PC-9 (cell line): ENCODE data around the gene FBXO41. TPM values are rescaled to one million over a fixed set of nuclear protein-coding genes. Genes with fewer than 3 reads are reported as not detected.

ENCODE experiments used
- BruUV-seq: library from RNA; stranded (reverse); fragments of 400-500 nt; replicated peaks from 2 replicates; lab custom pipeline; 2021; lab: Mats Ljungman, UMichigan
- CTCF ChIA-PET: fragments of 300-600 bp; sonication (Branson Sonifier 250); formaldehyde crosslinking; loops from one replicate; lab custom pipeline; 2022; ENCODE audit warnings: antibody characterized with exemption; lab: Charles Lee
- POLR2A ChIA-PET: fragments of 300-600 bp; sonication (Branson Sonifier 250); formaldehyde crosslinking; loops from one replicate; lab custom pipeline; 2022; ENCODE audit warnings: antibody characterized with exemption; ENCODE audit not compliant: unreplicated experiment; lab: Charles Lee
- DNase-seq, 2 experiments: peaks; one replicate each; pipeline versions ENCODE4 v3.0.0 to v3.0.0-alpha.2; 2015 to 2022; ENCODE audit warnings: mixed read lengths in 1 of 2
- H2AFZ ChIP-seq: fragments of 200-600 bp; sonication (generic); 2 replicates; pipeline ENCODE4 v1.8.1; 2017; ENCODE audit warnings: antibody characterized with exemption
- H3F3A ChIP-seq: fragments of 200-600 bp; sonication (generic); 2 replicates; pipeline ENCODE4 v1.8.1; 2017; ENCODE audit warnings: antibody characterized with exemption, mild to moderate bottlenecking, low read depth; ENCODE audit not compliant: insufficient read depth
- H3K27ac ChIP-seq: fragments of 200-600 bp; sonication (generic); 2 replicates; pipeline ENCODE4 v1.6.1; 2016; ENCODE audit warnings: mixed run types
- H3K27me3 ChIP-seq: fragments of 200-600 bp; sonication (generic); 2 replicates; pipeline ENCODE4 v1.6.1; 2016; ENCODE audit warnings: low read depth, mixed run types; ENCODE audit not compliant: insufficient read depth
- H3K36me3 ChIP-seq: fragments of 200-600 bp; sonication (generic); 2 replicates; pipeline ENCODE4 v1.6.1; 2016; ENCODE audit warnings: low read depth, mixed run types
- H3K4me1 ChIP-seq: fragments of 200-600 bp; sonication (generic); replicated peaks from 2 replicates; pipeline ENCODE4 v1.6.1; 2016; ENCODE audit warnings: mixed run types; ENCODE audit not compliant: insufficient read depth
- H3K4me2 ChIP-seq: fragments of 200-600 bp; sonication (generic); 2 replicates; pipeline ENCODE4 v1.6.1; 2017; ENCODE audit warnings: mixed run types
- H3K4me3 ChIP-seq: fragments of 200-600 bp; sonication (generic); 2 replicates; pipeline ENCODE4 v1.6.1; 2016; ENCODE audit warnings: mixed run types
- H3K79me2 ChIP-seq: fragments of 200-600 bp; sonication (generic); 2 replicates; pipeline ENCODE4 v1.6.1; 2017; ENCODE audit warnings: low read depth, mixed run types
- H3K9me2 ChIP-seq: fragments of 200-600 bp; sonication (generic); 2 replicates; pipeline ENCODE4 v1.8.1; 2017; ENCODE audit warnings: mild to moderate bottlenecking; ENCODE audit not compliant: insufficient read depth
- H3K9me3 ChIP-seq: fragments of 200-600 bp; sonication (generic); 2 replicates; pipeline ENCODE4 v1.8.1; 2016; ENCODE audit warnings: low read depth; ENCODE audit not compliant: insufficient read depth
- H4K20me1 ChIP-seq: fragments of 200-600 bp; sonication (generic); 2 replicates; pipeline ENCODE4 v1.8.1; 2017; ENCODE audit not compliant: insufficient read depth
- CTCF ChIP-seq: fragments of 200-600 bp; sonication (generic); conservative IDR thresholded peaks from 2 replicates; pipeline ENCODE4 v1.6.1; 2017; ENCODE audit warnings: mixed run types, antibody characterized with exemption, mild to moderate bottlenecking, moderate library complexity
- EZH2 ChIP-seq: fragments of 200-600 bp; sonication (generic); IDR thresholded peaks from 2 replicates; pipeline ENCODE4 v1.8.0; 2017; ENCODE audit warnings: antibody characterized with exemption, low read depth
- intact Hi-C: fragments of 100-400 bp; cut with micrococcal nuclease; formaldehyde crosslinking; loops from one replicate; pipeline ENCODE4 v1.10.0; 2022; ENCODE audit not compliant: unreplicated experiment
- total RNA-seq: library from RNA; stranded (reverse); gene quantifications from 2 replicates; pipeline ENCODE4 v1.2.3, GENCODE V29; 2021

The FBXO41 gene
- total RNA-seq, 1 experiment from 2014 or later = 16.4 TPM

- no peaks in the 10 kb centered on the region for H3K36me3 ChIP-seq
- H3K4me1 ChIP-seq = peaks cover 10% of the 10 kb centered on the region; the same call in 1 of the 2 replicates
- intact Hi-C loops = loop anchor here (1.0 to 2.0 kb wide), 2 partner anchors 35 to 128 kb away; no protein-coding TSS in a partner anchor
- peaks cover 33% of the 10 kb centered on the region for H3K79me2 ChIP-seq
- H3K4me2 ChIP-seq = peak overlapping the region; percentile 63
- no peaks in the 10 kb centered on the region for H3K9me3 ChIP-seq
- H3K4me3 ChIP-seq = no peak overlapping the region
- ChIA-PET POLR2A (interaction anchor here (0.6 to 0.7 kb wide), 2 partner anchors 21 to 1987 kb away, joined by 6 read pairs; partner anchors contain the start of gene PRADC1), CTCF (interaction anchor here (0.7 to 1.9 kb wide), 6 partner anchors 20 to 446 kb away, joined by 3 to 17 read pairs (median 4); partner anchors contain the start of genes CCT7 and PRADC1)
- no peaks in the 10 kb centered on the region for H3K9me2 ChIP-seq
- H4K20me1 ChIP-seq = peaks cover 5% of the 10 kb centered on the region; the same call in 1 of the 2 replicates
- no peak overlapping the region for H2AFZ ChIP-seq
- no peak overlapping the region for H3K27ac ChIP-seq
- no peaks in the 10 kb centered on the region for H3K27me3 ChIP-seq
- TF ChIP-seq CTCF (peak; percentile 96), EZH2 (no peak)
- no TSS peak for BruUV-seq
- H3F3A ChIP-seq = peaks cover 10% of the 10 kb centered on the region
- peak; percentile 63 to 66 for DNase-seq
These were observed 71.7 kb downstream of the FBXO41 start for GRCh38 chr2:73212448-73213176.

- peak overlapping the region; percentile 63; the same call in 1 of the 2 replicates for H3K4me2 ChIP-seq
These were observed 72.2 kb downstream of the FBXO41 start for GRCh38 chr2:73212098-73212447.

More at GRCh38 chr2:73212098-73212447, 72.2 kb downstream of the FBXO41 start:
- Histone ChIP-seq H3K9me3 (no peaks in the 10 kb centered on the region), H3K27me3 (no peaks in the 10 kb centered on the region), H2AFZ (no peak overlapping the region), H3K27ac (no peak overlapping the region), H3F3A (peaks cover 10% of the 10 kb centered on the region), H4K20me1 (no peaks in the 10 kb centered on the region; the same call in 1 of the 2 replicates), H3K9me2 (no peaks in the 10 kb centered on the region), H3K4me3 (no peak overlapping the region), H3K36me3 (no peaks in the 10 kb centered on the region), H3K79me2 (peaks cover 28% of the 10 kb centered on the region), H3K4me1 (peaks cover 10% of the 10 kb centered on the region; the same call in 1 of the 2 replicates)
- TF ChIP-seq EZH2 (no peak), CTCF (no peak)
- BruUV-seq = no TSS peak
- ChIA-PET POLR2A (interaction anchor here (0.7 kb wide), 1 partner anchor 21 kb away, joined by 6 read pairs; the partner anchor contains the start of gene PRADC1), CTCF (interaction anchor here (0.7 to 1.9 kb wide), 6 partner anchors 21 to 446 kb away, joined by 3 to 17 read pairs (median 4); partner anchors contain the start of genes CCT7 and PRADC1)
- intact Hi-C loops = loop anchor here (1.0 to 2.0 kb wide), 2 partner anchors 35 to 127 kb away; no protein-coding TSS in a partner anchor
- no peak for DNase-seq
